Ectodermal cell (in vitro differentiated cells): ENCODE measurements around the gene IBA57.
"Not testable (repeated sequence)": the region's sequence is repeated elsewhere in the genome, so short reads cannot be mapped to it uniquely, and the experiment has no call there.

ENCODE experiments used
- H3K27ac ChIP-seq: 2 replicates; pipeline ENCODE4 v1.7.0; 2013; ENCODE audit warnings: mild to moderate bottlenecking, low read depth, low read length; ENCODE audit not compliant: insufficient read depth, poor library complexity, severe bottlenecking
- H3K27me3 ChIP-seq: 2 replicates; pipeline ENCODE4 v1.7.0; 2013; ENCODE audit warnings: mild to moderate bottlenecking, low read length; ENCODE audit not compliant: insufficient read depth, control insufficient read depth, poor library complexity, severe bottlenecking
- H3K36me3 ChIP-seq: one replicate; pipeline ENCODE4 v1.7.0; 2013; ENCODE audit warnings: low read length; ENCODE audit not compliant: control insufficient read depth, insufficient read depth
- H3K4me1 ChIP-seq: one replicate; pipeline ENCODE4 v1.7.0; 2013; ENCODE audit warnings: low read length; ENCODE audit not compliant: control insufficient read depth, insufficient read depth
- H3K4me3 ChIP-seq: 2 replicates; pipeline ENCODE4 v1.7.0; 2013; ENCODE audit warnings: low read depth, low read length, control low read depth; ENCODE audit not compliant: insufficient read depth
- H3K9me3 ChIP-seq: 2 replicates; pipeline ENCODE4 v1.7.0; 2013; ENCODE audit warnings: mild to moderate bottlenecking, low read length, moderate library complexity; ENCODE audit not compliant: control insufficient read depth
- WGBS, 2 experiments: methylation state at CpG; one replicate each; pipeline ENCODE4 v1.1.7; 2013; ENCODE audit warnings: missing lambda C conversion rate in 2 of 2; 5-methylcytosine and 5-hydroxymethylcytosine counted together

The IBA57 gene

GRCh38 chr1:228173528-228174481, 8.2 kb downstream of the IBA57 start:
- H3K36me3 ChIP-seq, H3K9me3 ChIP-seq, H3K27me3 ChIP-seq, H3K27ac ChIP-seq, H3K4me1 ChIP-seq, H3K4me3 ChIP-seq: not testable (repeated sequence)
- WGBS, 2 experiments, result 68 to 73% methylated on average over 36 to 37 of the region's 69 CpGs

GRCh38 chr1:228174482-228175315, 9.1 kb downstream of the IBA57 start:
- Histone ChIP-seq H3K9me3 (no peaks in the 10 kb centered on the region), H3K27me3 (no peaks in the 10 kb centered on the region), H3K4me3 (no peak overlapping the region), H3K27ac (no peak overlapping the region), H3K36me3 (no peaks in the 10 kb centered on the region), H3K4me1 (no peaks in the 10 kb centered on the region)
- 89 to 90% methylated on average over 52 of the region's 52 CpGs for WGBS, 2 experiments

- no peaks in the 10 kb centered on the region for H3K27me3 ChIP-seq
- H3K27ac ChIP-seq, result no peak overlapping the region
- no peak overlapping the region for H3K4me3 ChIP-seq
- no peaks in the 10 kb centered on the region for H3K4me1 ChIP-seq
- 94 to 95% methylated on average over 18 of the region's 18 CpGs for WGBS, 2 experiments
- no peaks in the 10 kb centered on the region for H3K36me3 ChIP-seq
- no peaks in the 10 kb centered on the region for H3K9me3 ChIP-seq
These were observed 9.9 kb downstream of the IBA57 start for GRCh38 chr1:228175316-228176023.

- WGBS, 2 experiments, result 93 to 96% methylated on average over 4 of the region's 4 CpGs
- Histone ChIP-seq H3K27me3 (no peaks in the 10 kb centered on the region), H3K27ac (no peak overlapping the region), H3K4me3 (no peak overlapping the region), H3K9me3 (no peaks in the 10 kb centered on the region), H3K36me3 (no peaks in the 10 kb centered on the region), H3K4me1 (no peaks in the 10 kb centered on the region)
These were observed 10.4 kb downstream of the IBA57 start for GRCh38 chr1:228176024-228176395.

GRCh38 chr1:228176461-228177182, 11.0 kb downstream of the IBA57 start:
- 94 to 95% methylated on average over 19 of the region's 19 CpGs for WGBS, 2 experiments
- Histone ChIP-seq H3K27ac (no peak overlapping the region), H3K27me3 (no peaks in the 10 kb centered on the region), H3K4me1 (no peaks in the 10 kb centered on the region), H3K9me3 (no peaks in the 10 kb centered on the region), H3K4me3 (no peak overlapping the region), H3K36me3 (no peaks in the 10 kb centered on the region)

GRCh38 chr1:228177183-228177475, 11.5 kb downstream of the IBA57 start:
- WGBS, 2 experiments, result 94% methylated on average over 5 of the region's 5 CpGs
- H3K36me3 ChIP-seq, result no peaks in the 10 kb centered on the region
- H3K4me1 ChIP-seq, result no peaks in the 10 kb centered on the region
- no peaks in the 10 kb centered on the region for H3K27me3 ChIP-seq
- no peak overlapping the region for H3K4me3 ChIP-seq
- no peak overlapping the region for H3K27ac ChIP-seq
- H3K9me3 ChIP-seq, result no peaks in the 10 kb centered on the region

GRCh38 chr1:228177721-228178710, 12.4 kb downstream of the IBA57 start:
- 92 to 96% methylated on average over 12 of the region's 12 CpGs for WGBS, 2 experiments
- Histone ChIP-seq H3K4me3 (no peak overlapping the region), H3K27me3 (no peaks in the 10 kb centered on the region), H3K4me1 (no peaks in the 10 kb centered on the region), H3K9me3 (no peaks in the 10 kb centered on the region), H3K36me3 (no peaks in the 10 kb centered on the region), H3K27ac (no peak overlapping the region)

- Histone ChIP-seq H3K36me3 (no peaks in the 10 kb centered on the region), H3K27ac (no peak overlapping the region), H3K27me3 (no peaks in the 10 kb centered on the region), H3K4me3 (no peak overlapping the region), H3K9me3 (no peaks in the 10 kb centered on the region), H3K4me1 (no peaks in the 10 kb centered on the region)
- 92 to 97% methylated on average over 12 of the region's 12 CpGs for WGBS, 2 experiments
These were observed 13.4 kb downstream of the IBA57 start for GRCh38 chr1:228178737-228179684.
